MCF 10A (cell line): ENCODE measurements around the gene CPHXL2. TPM values are rescaled to one million over a fixed set of nuclear protein-coding genes. Genes with fewer than 3 reads are reported as not detected.

Experiments used
- BruUV-seq: library from RNA; stranded (reverse); fragments of 400-500 nt; replicated peaks from 2 replicates; lab custom pipeline; 2021; lab: Mats Ljungman, UMichigan
- CTCF ChIA-PET: fragments of 300-600 bp; sonication (Branson Sonifier 250); formaldehyde crosslinking; extraction: SDS; loops from one replicate; lab custom pipeline; 2021; ENCODE audit warnings: antibody characterized with exemption, inconsistent platforms; lab: Yijun Ruan, JAX
- POLR2A ChIA-PET: fragments of 300-600, 350-650 bp; sonication (Branson Sonifier 250); formaldehyde crosslinking; extraction: SDS; loops from one replicate; lab custom pipeline; 2020; ENCODE audit warnings: antibody characterized with exemption, inconsistent platforms; lab: Yijun Ruan, JAX
- DNase-seq: peaks from one replicate; pipeline ENCODE4 v3.0.0-alpha.2; 2018; ENCODE audit not compliant: unreplicated experiment
- H3K27ac Mint-ChIP-seq: one replicate; pipeline ENCODE4 v1.8.0; 2022; ENCODE audit warnings: mild to moderate bottlenecking, low read depth, mixed read lengths; ENCODE audit not compliant: unreplicated experiment
- H3K27me3 Mint-ChIP-seq: one replicate; pipeline ENCODE4 v1.8.0; 2022; ENCODE audit warnings: mixed read lengths; ENCODE audit not compliant: insufficient read depth, unreplicated experiment
- H3K36me3 Mint-ChIP-seq: one replicate; pipeline ENCODE4 v1.8.0; 2022; ENCODE audit warnings: mild to moderate bottlenecking, moderate library complexity, mixed read lengths; ENCODE audit not compliant: insufficient read depth, unreplicated experiment
- H3K4me1 Mint-ChIP-seq: one replicate; pipeline ENCODE4 v1.8.0; 2022; ENCODE audit warnings: mixed read lengths; ENCODE audit not compliant: insufficient read depth, unreplicated experiment
- H3K4me3 Mint-ChIP-seq: one replicate; pipeline ENCODE4 v1.8.0; 2022; ENCODE audit warnings: mild to moderate bottlenecking, moderate library complexity, mixed read lengths; ENCODE audit not compliant: unreplicated experiment
- H3K9me3 Mint-ChIP-seq: one replicate; pipeline ENCODE4 v1.8.0; 2022; ENCODE audit warnings: mixed read lengths; ENCODE audit not compliant: unreplicated experiment
- CTCF ChIP-seq: fragments of 200-600 bp; IDR thresholded peaks from one replicate; pipeline ENCODE4 v1.8.0; 2022; ENCODE audit warnings: antibody characterized with exemption, mild to moderate bottlenecking; ENCODE audit not compliant: unreplicated experiment
- intact Hi-C: fragments of 100-400 bp; cut with micrococcal nuclease; formaldehyde crosslinking; loops from 2 replicates; pipeline ENCODE4 v1.14.1; 2022
- total RNA-seq: library from RNA; stranded (reverse); gene quantifications from 2 replicates; pipeline ENCODE4 v1.2.3, GENCODE V29; 2022

CPHXL2 gene
- total RNA-seq, 1 experiment from 2014 or later, result not detected

- H3K27ac Mint-ChIP-seq, result no peak overlapping the region
- H3K9me3 Mint-ChIP-seq, result no peaks in the 10 kb centered on the region
- CTCF ChIA-PET, result no interaction called here
- H3K4me1 Mint-ChIP-seq, result peaks cover 20% of the 10 kb centered on the region
- no peak for DNase-seq
- intact Hi-C loops, result no loop called here
- POLR2A ChIA-PET, result interaction anchor here (1.2 to 3.4 kb wide), 2 partner anchors 10 to 11 kb away, joined by 3 to 16 read pairs; partner anchors contain the start of genes KARS1 and TERF2IP
- H3K27me3 Mint-ChIP-seq, result no peaks in the 10 kb centered on the region
- no peak overlapping the region for H3K4me3 Mint-ChIP-seq
- H3K36me3 Mint-ChIP-seq, result peaks cover 61% of the 10 kb centered on the region
- no TSS peak for BruUV-seq
- no peak for TF ChIP-seq CTCF
Observed at GRCh38 chr16:75658175-75658574, 18.6 kb downstream of the CPHXL2 start.

GRCh38 chr16:75653922-75654321 is 22.9 kb downstream of the CPHXL2 start:
- Mint-ChIP-seq H3K4me3 (no peak overlapping the region), H3K27ac (no peak overlapping the region), H3K27me3 (no peaks in the 10 kb centered on the region), H3K36me3 (peaks cover 72% of the 10 kb centered on the region), H3K4me1 (peaks cover 49% of the 10 kb centered on the region), H3K9me3 (no peaks in the 10 kb centered on the region)
- BruUV-seq, result no TSS peak
- DNase-seq, result no peak
- intact Hi-C loops, result no loop called here
- no peak for TF ChIP-seq CTCF
- ChIA-PET CTCF (no interaction called here), POLR2A (interaction anchor here (0.6 kb wide), 1 partner anchor 110 kb away, joined by 3 read pairs; no protein-coding TSS in a partner anchor)

- H3K36me3 Mint-ChIP-seq, result peaks cover 50% of the 10 kb centered on the region
- TF ChIP-seq CTCF, result no peak
- intact Hi-C loops, result loop anchor here (1.0 to 2.0 kb wide), 2 partner anchors 106 to 116 kb away; no protein-coding TSS in a partner anchor
Observed at GRCh38 chr16:75648265-75649076, 28.3 kb downstream of the CPHXL2 start.

More at GRCh38 chr16:75648265-75649076, 28.3 kb downstream of the CPHXL2 start:
- no TSS peak for BruUV-seq
- Mint-ChIP-seq H3K4me3 (peak overlapping the region; percentile 76), H3K27me3 (no peaks in the 10 kb centered on the region), H3K9me3 (no peaks in the 10 kb centered on the region), H3K4me1 (peaks cover 38% of the 10 kb centered on the region), H3K27ac (peak overlapping the region; percentile 98)
- CTCF ChIA-PET, result interaction anchor here (0.6 to 10.6 kb wide), 9 partner anchors 12 to 1524 kb away, joined by 3 to 67 read pairs (median 4); no protein-coding TSS in a partner anchor
- peak; percentile 76 for DNase-seq
- POLR2A ChIA-PET, result interaction anchor here (0.5 to 5.7 kb wide), 38 partner anchors 9 to 1523 kb away, joined by 3 to 76 read pairs (median 4); partner anchors contain the start of genes ADAT1, CFDP1, CPHXL2 and GABARAPL2
